ENCODE data around the gene RARB.

- TF ChIP-seq, protein P1, sequence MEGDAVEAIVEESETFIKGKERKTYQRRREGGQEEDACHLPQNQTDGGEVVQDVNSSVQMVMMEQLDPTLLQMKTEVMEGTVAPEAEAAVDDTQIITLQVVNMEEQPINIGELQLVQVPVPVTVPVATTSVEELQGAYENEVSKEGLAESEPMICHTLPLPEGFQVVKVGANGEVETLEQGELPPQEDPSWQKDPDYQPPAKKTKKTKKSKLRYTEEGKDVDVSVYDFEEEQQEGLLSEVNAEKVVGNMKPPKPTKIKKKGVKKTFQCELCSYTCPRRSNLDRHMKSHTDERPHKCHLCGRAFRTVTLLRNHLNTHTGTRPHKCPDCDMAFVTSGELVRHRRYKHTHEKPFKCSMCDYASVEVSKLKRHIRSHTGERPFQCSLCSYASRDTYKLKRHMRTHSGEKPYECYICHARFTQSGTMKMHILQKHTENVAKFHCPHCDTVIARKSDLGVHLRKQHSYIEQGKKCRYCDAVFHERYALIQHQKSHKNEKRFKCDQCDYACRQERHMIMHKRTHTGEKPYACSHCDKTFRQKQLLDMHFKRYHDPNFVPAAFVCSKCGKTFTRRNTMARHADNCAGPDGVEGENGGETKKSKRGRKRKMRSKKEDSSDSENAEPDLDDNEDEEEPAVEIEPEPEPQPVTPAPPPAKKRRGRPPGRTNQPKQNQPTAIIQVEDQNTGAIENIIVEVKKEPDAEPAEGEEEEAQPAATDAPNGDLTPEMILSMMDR (IDR thresholded peaks at IDR 0.05): no peak
- no peak for TF ChIP-seq EP300 (IDR thresholded peaks at IDR 0.05)
Observed at GRCh38 chr3:25478211-25478757, 50.2 kb downstream of the RARB start.
